NCI-H2227 (cell line): ENCODE measurements around the gene GPR39.

Experiments
- DNase-seq: peaks from one replicate; lab custom pipeline; 2025; ENCODE audit not compliant: unreplicated experiment; lab: John Stamatoyannopoulos, UW

GPR39 gene

DNA sequence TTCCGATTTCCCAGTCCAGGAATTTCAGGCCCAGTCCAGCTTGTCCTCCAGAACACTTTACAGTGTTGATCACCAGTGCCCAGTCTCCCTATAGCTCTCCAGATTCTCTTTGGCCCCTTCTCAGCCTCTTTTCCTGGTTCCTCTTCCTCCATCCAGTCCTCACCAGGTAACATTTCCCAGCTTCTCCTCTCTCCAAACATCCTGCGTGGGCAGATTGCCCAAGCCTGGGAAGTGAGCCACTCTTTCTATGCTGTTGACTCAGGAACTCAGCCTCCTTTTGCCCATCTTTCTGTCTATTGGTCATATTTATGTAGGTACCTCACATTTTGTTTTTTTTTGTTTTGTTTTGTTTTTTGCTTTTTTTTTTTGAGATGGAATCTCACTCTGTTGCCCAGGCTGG lies 144.0 kb downstream of the GPR39 start:
- no peak for DNase-seq

GRCh38 chr2:132562245-132562644 lies 145.6 kb downstream of the GPR39 start:
- DNase-seq = no peak

DNA sequence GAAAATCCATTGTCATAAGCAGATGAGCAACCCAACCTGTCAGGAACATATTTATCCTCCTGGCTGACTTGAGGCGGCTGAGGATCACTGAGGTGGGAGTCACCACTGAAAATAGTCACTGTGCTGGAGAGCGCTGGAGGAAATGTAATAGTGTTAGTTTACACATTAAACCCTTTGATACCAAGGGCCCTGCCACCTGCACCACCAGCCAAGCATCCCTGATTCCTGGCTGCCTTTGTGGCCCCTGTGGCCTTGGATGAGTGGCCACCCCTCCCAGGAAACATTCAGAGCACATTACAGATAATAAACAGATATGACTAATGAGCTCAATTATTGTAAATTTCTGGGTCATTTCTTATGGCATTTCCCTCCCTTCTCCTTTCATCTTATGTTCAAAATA lies 147.5 kb downstream of the GPR39 start:
- DNase-seq = no peak

GRCh38 chr2:132566379-132566778 lies 149.8 kb downstream of the GPR39 start:
- DNase-seq = no peak

DNA sequence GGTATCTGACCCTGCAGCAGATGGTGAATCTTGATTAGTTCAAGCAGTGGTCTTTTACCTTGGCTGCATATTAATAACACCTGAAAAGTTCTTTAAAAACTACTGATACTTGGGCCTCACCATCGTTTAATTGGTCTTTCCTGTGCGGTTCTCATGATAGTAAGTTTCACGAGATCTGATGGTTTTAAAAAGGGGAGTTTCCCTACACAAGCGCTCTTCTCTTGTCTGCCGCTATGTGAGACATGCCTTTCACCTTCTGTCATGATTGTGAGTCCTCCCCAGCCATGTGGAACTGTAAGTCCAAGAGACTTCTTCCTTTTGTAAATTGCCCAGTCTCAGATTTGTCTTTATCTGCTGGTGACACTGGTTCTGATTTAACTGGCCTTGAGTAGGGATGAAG lies 151.1 kb downstream of the GPR39 start:
- DNase-seq = no peak

DNA sequence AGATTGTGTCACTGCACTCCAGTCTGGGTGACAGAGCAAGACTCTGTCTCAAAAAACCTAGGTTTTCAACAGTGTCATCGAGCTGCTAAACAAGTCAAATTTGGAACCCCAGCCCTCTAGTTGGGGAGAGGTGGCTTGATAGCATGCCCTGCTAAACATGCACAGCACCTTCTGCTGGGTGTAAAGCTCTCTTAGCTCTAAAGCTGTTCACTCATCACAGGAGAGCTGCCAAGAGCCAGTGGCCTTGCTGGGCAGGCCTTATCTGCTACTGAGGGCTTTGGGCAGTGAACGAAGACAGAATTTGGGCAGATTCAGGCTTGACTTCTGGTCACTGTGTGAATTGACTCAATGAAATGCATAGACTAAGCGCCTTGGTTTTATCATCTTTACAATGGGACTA lies 152.1 kb downstream of the GPR39 start:
- no peak for DNase-seq

- no peak for DNase-seq
Observed at GRCh38 chr2:132573444-132574007, 156.9 kb downstream of the GPR39 start.

- no peak for DNase-seq
Observed at GRCh38 chr2:132577686-132578085, 161.1 kb downstream of the GPR39 start.

DNA sequence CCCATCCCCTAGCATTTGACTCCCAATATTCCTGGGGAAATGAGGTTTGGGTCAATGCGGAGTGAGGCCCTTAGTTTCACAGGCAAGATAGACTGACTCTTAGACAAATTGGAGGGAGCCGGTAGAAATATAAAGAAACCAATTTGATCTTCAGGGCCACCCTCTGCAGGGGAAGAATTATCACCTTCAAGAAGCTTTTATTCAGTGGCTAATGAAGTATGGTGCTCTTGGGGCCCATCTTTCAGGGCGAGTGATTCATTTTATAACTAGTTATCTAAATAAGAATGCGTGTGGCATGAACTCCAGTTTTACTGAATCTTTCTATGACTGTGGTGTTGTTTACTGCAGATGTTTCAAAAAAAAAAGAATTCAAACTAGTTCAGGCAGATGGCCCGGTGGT lies 165.0 kb downstream of the GPR39 start:
- no peak for DNase-seq

DNA sequence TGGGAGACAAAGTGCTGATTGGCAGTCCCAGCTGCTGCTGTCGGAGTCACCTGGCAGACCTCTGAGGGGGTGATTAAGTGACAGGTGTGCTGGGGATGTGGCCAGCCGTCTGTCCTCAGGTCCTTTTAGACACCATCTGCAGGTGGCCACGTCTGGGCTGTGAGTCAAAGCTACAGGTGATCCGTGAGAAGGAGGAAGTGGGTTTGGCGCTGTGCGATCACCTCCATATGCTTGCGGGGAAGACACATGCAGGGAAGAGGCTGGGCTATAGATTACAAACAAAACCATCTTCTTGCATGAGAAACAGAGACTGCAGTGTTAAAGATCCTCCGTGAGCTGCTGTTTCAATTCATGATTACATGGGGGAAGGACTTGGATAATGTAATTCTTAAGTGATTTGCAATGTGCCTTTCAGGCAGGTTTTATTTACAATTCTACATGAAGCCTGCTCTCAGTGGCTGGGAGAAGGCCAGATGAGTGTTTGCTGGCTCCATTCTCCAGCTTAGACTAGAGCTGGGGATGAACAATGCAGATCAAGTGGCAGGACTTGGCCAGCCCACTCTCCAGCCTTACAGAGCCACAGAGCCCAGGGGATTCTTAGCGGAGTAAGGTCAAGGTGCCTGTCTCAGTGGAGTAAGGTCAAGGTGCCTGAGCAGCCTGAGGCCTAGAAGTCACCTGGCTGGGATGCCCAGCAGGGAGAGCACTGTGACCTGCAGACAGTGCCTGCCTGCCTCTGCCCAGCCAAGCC lies 165.6 kb downstream of the GPR39 start:
- no peak for DNase-seq

DNA sequence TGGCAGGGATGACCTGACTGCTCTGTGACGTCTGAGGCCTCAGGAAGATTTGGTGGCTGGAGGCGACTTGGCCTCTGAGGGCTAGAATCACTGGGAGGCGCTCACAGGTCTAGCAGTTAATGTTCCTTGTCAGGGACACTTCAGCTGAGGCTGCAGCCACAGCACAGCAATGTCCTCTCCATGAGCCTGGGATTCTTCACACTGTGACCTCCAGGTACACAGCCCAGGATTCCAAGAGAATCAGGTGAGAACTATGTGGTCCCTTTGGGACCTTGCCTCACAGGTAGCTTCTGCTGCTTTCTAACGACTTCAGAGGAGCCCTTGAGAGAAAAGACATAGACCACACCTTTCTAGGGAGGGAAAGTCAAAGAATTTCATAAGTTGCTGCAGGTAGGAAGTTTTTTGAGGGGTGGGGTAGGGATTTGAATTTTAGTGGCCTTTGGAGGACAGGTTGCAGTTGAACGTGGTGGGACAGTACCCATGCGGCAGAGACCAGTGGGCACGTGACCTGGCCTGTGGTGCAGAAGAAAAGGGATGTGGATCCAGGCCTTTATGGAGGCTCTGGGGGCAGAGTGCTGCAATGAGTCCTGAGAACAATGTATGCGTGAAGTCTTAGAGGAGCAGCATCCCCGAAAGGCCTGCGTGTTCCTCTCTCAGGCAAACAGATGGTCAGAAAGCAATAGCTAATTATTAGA lies 167.2 kb downstream of the GPR39 start:
- no peak for DNase-seq

GRCh38 chr2:132584976-132585817 lies 168.6 kb downstream of the GPR39 start:
- no peak for DNase-seq

DNA sequence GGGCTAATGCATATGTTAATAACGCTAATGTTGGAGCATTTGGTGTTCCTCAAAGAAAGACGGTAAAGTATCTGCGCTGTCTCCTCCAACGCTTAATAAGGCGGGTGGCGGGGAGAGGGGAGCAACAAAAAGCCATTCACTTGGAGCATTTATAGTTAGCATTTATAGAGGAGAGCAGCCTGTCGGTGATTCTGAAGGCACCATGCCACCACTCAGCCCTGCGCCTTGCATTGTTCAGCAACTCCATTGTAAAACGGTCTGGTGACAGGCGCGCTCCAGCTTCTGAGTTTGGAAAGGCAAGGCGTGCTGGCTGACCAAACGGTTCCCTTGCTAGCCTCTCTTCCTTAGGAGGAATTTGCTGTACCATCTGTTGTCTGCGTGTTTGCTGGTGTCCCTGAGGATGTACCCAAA lies 169.5 kb downstream of the GPR39 start:
- DNase-seq = no peak

DNA sequence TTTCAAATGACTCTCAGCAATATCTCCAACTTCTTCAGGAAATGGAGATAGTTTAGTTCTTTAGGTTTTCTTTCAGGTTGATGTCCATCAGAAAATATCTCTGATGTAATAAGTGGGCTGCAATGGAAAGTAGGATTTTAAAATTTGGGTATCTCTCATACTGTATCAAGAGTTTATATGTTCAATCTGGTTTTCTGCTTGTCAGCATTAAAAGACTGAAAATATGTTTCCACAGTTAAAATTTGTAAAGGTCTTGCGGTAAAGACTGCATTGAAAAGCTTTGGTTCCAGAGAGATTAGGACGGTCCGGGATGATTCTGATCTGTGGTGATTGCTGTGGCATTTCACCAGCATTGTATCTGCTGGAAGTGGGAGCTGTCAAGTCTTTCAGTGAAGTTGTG lies 170.2 kb downstream of the GPR39 start:
- DNase-seq = no peak

DNA sequence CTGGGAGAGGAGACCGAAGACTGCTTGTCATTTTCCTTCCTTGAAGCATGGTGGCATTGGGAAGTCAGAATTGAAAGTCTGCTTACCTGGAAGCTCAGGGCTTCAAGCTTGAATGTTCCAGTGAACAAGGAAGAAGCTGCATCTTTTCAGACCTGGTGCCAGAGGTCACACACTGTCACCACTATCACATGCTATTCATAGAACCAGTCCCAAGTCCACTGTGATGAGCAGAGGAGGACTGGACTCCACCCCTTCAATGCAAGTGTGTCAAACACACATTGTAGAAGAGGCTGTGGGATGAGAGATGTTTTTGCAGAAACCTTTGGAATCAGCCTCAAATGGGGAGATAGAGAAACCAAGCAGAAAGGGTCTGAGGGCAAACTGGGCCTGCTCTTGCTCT lies 172.0 kb downstream of the GPR39 start:
- no peak for DNase-seq

DNA sequence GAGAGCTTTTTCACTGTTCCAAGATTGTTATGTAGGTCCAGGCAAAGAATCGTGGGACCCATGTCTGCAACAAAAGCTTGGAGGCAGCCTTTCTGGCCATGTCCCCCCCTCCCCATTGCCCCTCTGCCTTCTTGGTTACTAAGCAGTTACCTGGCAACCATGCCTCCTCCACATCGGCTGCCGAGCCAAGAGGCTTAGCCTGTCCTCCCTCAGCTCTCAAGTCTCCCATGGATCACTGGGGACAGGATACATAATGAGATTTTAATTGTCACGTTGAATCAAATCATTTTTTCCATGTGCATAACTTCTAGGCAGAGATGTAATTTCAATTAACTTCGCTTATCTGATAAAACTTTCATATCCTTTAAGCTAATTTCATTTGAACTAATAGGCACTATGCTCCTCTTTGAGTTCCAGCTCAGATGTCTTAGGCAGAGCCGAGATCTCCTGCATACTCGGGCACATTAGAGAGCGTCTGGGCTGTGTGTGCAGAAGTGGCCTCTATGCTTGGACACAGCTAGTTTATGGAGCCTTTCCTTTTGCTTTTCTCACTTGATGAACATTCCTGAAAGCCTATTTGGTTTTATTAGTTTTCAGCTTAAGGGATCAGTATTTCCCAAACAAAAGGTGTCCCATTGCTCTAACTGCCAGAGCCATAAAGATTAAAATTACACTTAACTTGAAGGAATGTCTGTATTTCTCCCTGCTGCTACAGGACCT lies 172.7 kb downstream of the GPR39 start:
- no peak for DNase-seq

DNA sequence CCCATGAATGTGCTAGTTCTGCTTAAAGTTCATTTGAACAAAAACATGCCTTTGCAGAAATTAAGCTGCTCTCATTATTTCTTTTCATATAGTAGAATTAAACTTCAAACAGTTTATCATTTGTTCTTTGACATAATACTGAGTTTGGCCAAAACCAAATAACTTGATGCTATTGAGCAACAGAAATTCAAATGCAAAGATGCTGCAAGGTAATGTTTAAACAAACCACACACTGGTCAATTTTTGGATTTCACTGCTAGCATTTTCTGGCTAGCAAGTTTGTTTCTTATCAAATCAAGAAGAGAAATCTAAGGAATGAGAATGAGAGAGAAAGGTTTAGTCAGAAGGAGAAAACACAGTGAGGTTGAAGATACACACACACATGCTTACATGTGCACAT lies 173.4 kb downstream of the GPR39 start:
- no peak for DNase-seq

GRCh38 chr2:132593171-132593570 lies 176.6 kb downstream of the GPR39 start:
- DNase-seq = no peak

- no peak for DNase-seq
Observed at GRCh38 chr2:132595186-132595585, 178.6 kb downstream of the GPR39 start.

DNA sequence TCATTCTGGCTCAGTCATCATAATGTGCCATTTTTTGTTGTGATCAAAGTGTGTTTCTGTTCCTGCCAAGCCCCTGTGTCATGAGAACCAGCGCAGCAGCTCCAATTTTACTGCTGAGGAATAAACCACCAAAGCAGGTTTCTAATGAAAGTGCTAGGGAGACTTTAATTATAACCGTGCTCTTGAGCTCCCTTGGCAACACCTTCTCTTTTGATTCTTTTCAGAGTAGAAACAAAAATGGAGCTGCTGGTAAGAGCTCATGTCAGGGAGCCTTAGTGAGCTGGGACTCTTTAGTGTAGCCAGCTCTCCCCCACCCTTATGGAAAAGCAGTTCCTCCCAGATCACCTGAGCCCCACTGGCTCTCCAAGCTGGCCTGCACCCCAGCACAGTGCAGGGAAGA lies 179.1 kb downstream of the GPR39 start:
- no peak for DNase-seq

GRCh38 chr2:132597166-132597565 lies 180.6 kb downstream of the GPR39 start:
- no peak for DNase-seq
